H1 (cell line): Measurements from ENCODE around the gene QPCT. TPM values are rescaled to one million over a fixed set of nuclear protein-coding genes. Genes with fewer than 3 reads are reported as not detected.

Source experiments
- CTCF ChIA-PET: fragments of 300-600 bp; sonication (Branson Sonifier 250); formaldehyde crosslinking; loops from one replicate; lab custom pipeline; 2021; ENCODE audit not compliant: partially characterized antibody; lab: Charles Lee
- POLR2A ChIA-PET: fragments of 300-600 bp; sonication (Branson Sonifier 250); formaldehyde crosslinking; loops from one replicate; lab custom pipeline; 2021; ENCODE audit warnings: inconsistent platforms; ENCODE audit not compliant: partially characterized antibody; lab: Charles Lee
- DNase-seq, 2 experiments: peaks; one replicate each; pipeline versions ENCODE4 v3.0.0 to v3.0.0-alpha.2; 2010 to 2022; ENCODE audit warnings: low spot score in 2 of 2, low read depth in 1 of 2, mixed read lengths in 1 of 2
- FAIRE-seq: peaks from 2 replicates; lab custom pipeline; 2011; peaks lifted over from hg19 to GRCh38; lab: Jason Lieb, UNC
- H2AFZ ChIP-seq: 2 replicates; pipeline ENCODE4 v1.8.1; 2012; ENCODE audit warnings: low read length, inconsistent platforms
- H2AK5ac ChIP-seq: 2 replicates; pipeline ENCODE4 v1.6.1; 2013; ENCODE audit warnings: low read depth, low read length
- H2BK120ac ChIP-seq: replicated peaks from 2 replicates; pipeline ENCODE3; 2013; ENCODE audit warnings: low read depth, low read length, inconsistent platforms
- H2BK12ac ChIP-seq: 2 replicates; pipeline ENCODE4 v1.6.1; 2013; ENCODE audit warnings: low read depth, low read length
- H2BK15ac ChIP-seq: 2 replicates; pipeline ENCODE4 v1.6.1; 2013; ENCODE audit warnings: low read length
- H2BK20ac ChIP-seq: 2 replicates; pipeline ENCODE4 v1.6.1; 2013; ENCODE audit warnings: low read length
- H2BK5ac ChIP-seq: 2 replicates; pipeline ENCODE4 v1.6.1; 2013; ENCODE audit warnings: low read depth, low read length
- H3K14ac ChIP-seq: 2 replicates; pipeline ENCODE4 v1.6.1; 2013; ENCODE audit warnings: inconsistent platforms; ENCODE audit not compliant: insufficient read length
- H3K18ac ChIP-seq: 2 replicates; pipeline ENCODE4 v1.6.1; 2013; ENCODE audit warnings: low read length; ENCODE audit errors: extremely low read depth
- H3K23ac ChIP-seq: 2 replicates; pipeline ENCODE4 v1.6.1; 2013; ENCODE audit warnings: inconsistent platforms; ENCODE audit not compliant: insufficient read length
- H3K23me2 ChIP-seq: 2 replicates; pipeline ENCODE4 v1.6.1; 2013; ENCODE audit warnings: low read depth, low read length
- H3K27ac ChIP-seq: 2 replicates; pipeline ENCODE4 v1.6.1; 2011; ENCODE audit warnings: low read depth, low read length, inconsistent platforms
- H3K27me3 ChIP-seq, 4 experiments: replicated peaks in 1 of 4; 1 replicate in 1 of 4; 2 replicates in 3 of 4; pipeline versions ENCODE4 v1.6.1 to v1.8.1; 2011 to 2013; ENCODE audit warnings: low read length in 3 of 4, mild to moderate bottlenecking in 3 of 4, inconsistent platforms in 2 of 4, mixed read lengths in 2 of 4, moderate library complexity in 1 of 4; ENCODE audit not compliant: control insufficient read depth in 3 of 4, insufficient read depth in 3 of 4; ENCODE audit errors: extremely low read depth in 1 of 4
- H3K36me3 ChIP-seq, 4 experiments: 2 replicates each; pipeline versions ENCODE4 v1.6.1 to v1.8.1; 2011 to 2013; ENCODE audit warnings: mild to moderate bottlenecking in 4 of 4, low read length in 3 of 4, moderate library complexity in 2 of 4, control low read depth in 1 of 4, inconsistent platforms in 1 of 4; ENCODE audit not compliant: insufficient read depth in 4 of 4, control insufficient read depth in 2 of 4
- H3K4ac ChIP-seq: replicated peaks from 2 replicates; pipeline ENCODE3; 2013; ENCODE audit warnings: low read length, low read depth, mixed read lengths, inconsistent platforms; ENCODE audit not compliant: insufficient read length
- H3K4me1 ChIP-seq, 4 experiments: replicated peaks in 1 of 4; 1 replicate in 1 of 4; 2 replicates in 3 of 4; pipeline versions ENCODE4 v1.6.1 to v1.8.1; 2011 to 2013; ENCODE audit warnings: low read length in 3 of 4, inconsistent platforms in 2 of 4, mixed read lengths in 1 of 4; ENCODE audit not compliant: insufficient read depth in 4 of 4, control insufficient read depth in 3 of 4
- H3K4me2 ChIP-seq, 2 experiments: 2 replicates each; pipeline versions ENCODE4 v1.6.1 to v1.8.1; 2011 to 2013; ENCODE audit warnings: low read depth in 2 of 2, low read length in 2 of 2, control low read depth in 1 of 2, inconsistent platforms in 1 of 2, mild to moderate bottlenecking in 1 of 2; ENCODE audit not compliant: insufficient read depth in 1 of 2
- H3K4me3 ChIP-seq, 4 experiments: fragments of 200-600, 300-600 bp in 1 of 4; sonication (generic), shearing (Covaris generic), sonication (Bioruptor Twin) in 1 of 4; 2 replicates each; pipeline versions ENCODE4 v1.5.1 to v1.8.1; 2011 to 2016; ENCODE audit warnings: low read length in 4 of 4, low read depth in 3 of 4, control low read depth in 2 of 4, inconsistent platforms in 2 of 4, mild to moderate bottlenecking in 2 of 4, mixed read lengths in 1 of 4, moderate library complexity in 1 of 4; ENCODE audit not compliant: insufficient read depth in 2 of 4; ENCODE audit errors: extremely low read depth in 1 of 4
- H3K56ac ChIP-seq: replicated peaks from 2 replicates; pipeline ENCODE3; 2013; ENCODE audit warnings: low read depth, mild to moderate bottlenecking, mixed read lengths, low read length, inconsistent platforms; ENCODE audit not compliant: insufficient read length
- H3K79me1 ChIP-seq: 2 replicates; pipeline ENCODE4 v1.6.1; 2013; ENCODE audit warnings: low read depth, low read length, control low read depth
- H3K79me2 ChIP-seq, 2 experiments: 2 replicates each; pipeline versions ENCODE4 v1.6.1 to v1.8.1; 2012 to 2013; ENCODE audit warnings: low read length in 2 of 2, mild to moderate bottlenecking in 2 of 2, inconsistent platforms in 1 of 2; ENCODE audit not compliant: insufficient read depth in 2 of 2, control insufficient read depth in 1 of 2
- H3K9ac ChIP-seq, 4 experiments: replicated peaks in 1 of 4; 1 replicate in 1 of 4; 2 replicates in 3 of 4; pipeline versions ENCODE4 v1.6.1 to v1.8.1; 2011 to 2013; ENCODE audit warnings: low read depth in 3 of 4, low read length in 3 of 4, control low read depth in 2 of 4, mild to moderate bottlenecking in 2 of 4, moderate library complexity in 2 of 4, inconsistent platforms in 1 of 4; ENCODE audit errors: extremely low read depth in 1 of 4
- H3K9me3 ChIP-seq, 2 experiments: 2 replicates each; pipeline versions ENCODE4 v1.6.1 to v1.8.1; 2012 to 2013; ENCODE audit warnings: mild to moderate bottlenecking in 2 of 2, moderate library complexity in 2 of 2, control low read depth in 1 of 2, inconsistent platforms in 1 of 2, low read depth in 1 of 2, low read length in 1 of 2, mixed read lengths in 1 of 2; ENCODE audit not compliant: insufficient read depth in 2 of 2
- H4K20me1 ChIP-seq, 2 experiments: replicated peaks in 1 of 2; 2 replicates each; pipeline versions ENCODE3 to v1.8.1; 2011 to 2013; ENCODE audit warnings: inconsistent platforms in 2 of 2, low read length in 2 of 2, mild to moderate bottlenecking in 1 of 2; ENCODE audit not compliant: insufficient read depth in 2 of 2, control insufficient read depth in 1 of 2
- H4K5ac ChIP-seq: 2 replicates; pipeline ENCODE4 v1.6.1; 2013; ENCODE audit warnings: low read length, low read depth, mixed read lengths, inconsistent platforms; ENCODE audit not compliant: insufficient read length
- H4K8ac ChIP-seq: 2 replicates; pipeline ENCODE4 v1.8.0; 2013; ENCODE audit warnings: mild to moderate bottlenecking, moderate library complexity, low read length, inconsistent platforms; ENCODE audit not compliant: insufficient read depth; ENCODE audit errors: extremely low read depth
- H4K91ac ChIP-seq: replicated peaks from 2 replicates; pipeline ENCODE3; 2013; ENCODE audit warnings: low read length, mixed read lengths, inconsistent platforms; ENCODE audit not compliant: insufficient read length
- BRCA1 ChIP-seq: IDR thresholded peaks from 2 replicates; pipeline ENCODE4 v1.6.1; 2012; ENCODE audit warnings: low read depth, low read length, improper control_type of control experiment
- CBX5 ChIP-seq: fragments of 300-800, 300-1000 bp; sonication (generic); IDR thresholded peaks from 2 replicates; pipeline ENCODE4 v1.7.1; 2016; ENCODE audit warnings: antibody characterized with exemption, low read length, low read depth
- CBX8 ChIP-seq: fragments of 300-800, 300-1000 bp; sonication (generic); IDR thresholded peaks from 2 replicates; pipeline ENCODE4 v1.7.1; 2016; ENCODE audit warnings: low read depth, low read length, borderline replicate concordance
- CHD1 ChIP-seq: IDR thresholded peaks from 2 replicates; pipeline ENCODE4 v1.6.1; 2012; ENCODE audit warnings: low read depth, low read length, improper control_type of control experiment
- GTF2F1 ChIP-seq: IDR thresholded peaks from 2 replicates; pipeline ENCODE4 v1.6.1; 2012; ENCODE audit warnings: low read depth, low read length, improper control_type of control experiment, borderline replicate concordance
- MAFK ChIP-seq: IDR thresholded peaks from 2 replicates; pipeline ENCODE4 v1.6.1; 2012; ENCODE audit warnings: low read depth, mild to moderate bottlenecking, improper control_type of control experiment, low read length
- PHF8 ChIP-seq: fragments of 200-600 bp; sonication (generic); conservative IDR thresholded peaks from 2 replicates; pipeline ENCODE4 v1.7.1; 2012; ENCODE audit warnings: low read depth, mild to moderate bottlenecking, inconsistent platforms, low read length, moderate library complexity
- SAP30 ChIP-seq: fragments of 300-600 bp; sonication (generic); IDR thresholded peaks from 2 replicates; pipeline ENCODE4 v1.7.1; 2012; ENCODE audit warnings: low read length, moderate library complexity, mild to moderate bottlenecking, inconsistent platforms; ENCODE audit not compliant: insufficient read depth, insufficient replicate concordance
- SP1 ChIP-seq: IDR thresholded peaks from 2 replicates; pipeline ENCODE4 v1.6.1; 2011; ENCODE audit warnings: low read depth, low read length
- SP2 ChIP-seq: IDR thresholded peaks from 2 replicates; pipeline ENCODE4 v1.6.1; 2012; ENCODE audit warnings: mild to moderate bottlenecking, low read length, inconsistent platforms
- polyA plus RNA-seq, 7 experiments: library from polyadenylated mRNA; depleted of rRNA in 3 of 7; stranded (reverse) in 5 of 7; unstranded in 2 of 7; fragments of >200 nt in 5 of 7; fragments of 200-250 nt in 2 of 7; gene quantifications; 1 replicate in 5 of 7; 2 replicates in 1 of 7; 4 replicates in 1 of 7; pipeline versions ENCODE4 v1.2.1 to v1.2.3, GENCODE V29; 2011 to 2013; ENCODE audit warnings: missing spikeins in 2 of 7, mixed read lengths in 2 of 7
- total RNA-seq: library from RNA; stranded (reverse); fragmentation: NEBNext Ultra II Directional; extraction: Animal tissue kit (Norgen Biotek cat#: 25700); gene quantifications from 2 replicates; pipeline ENCODE4 v1.2.1, GENCODE V29; 2021

QPCT gene
- total and polyA plus RNA-seq, 2 of the 8 experiments (the other 6 are each of a cell fraction or from before 2014, with no cell fraction given), result 4.0 to 4.3 TPM

- Histone ChIP-seq H3K4me1 (peaks cover 0 to 9% (median 0%) of the 10 kb centered on the region in 4 experiments; a peak in 4 of 7 replicates), H3K14ac (no peak overlapping the region), H3K23me2 (no peaks in the 10 kb centered on the region), H2BK120ac (no peak overlapping the region), H2BK20ac (peak overlapping the region; percentile 5; the same call in 1 of the 2 replicates), H3K9ac (no peak overlapping the region), H2BK15ac (peak overlapping the region; percentile 8; the same call in 1 of the 2 replicates), H3K27me3 (no peaks in the 10 kb centered on the region), H3K36me3 (no peaks in the 10 kb centered on the region), H2BK5ac (peak overlapping the region; percentile 29; the same call in 1 of the 2 replicates), H3K79me2 (no peaks in the 10 kb centered on the region), H2BK12ac (no peak overlapping the region), H3K9me3 (no peaks in the 10 kb centered on the region), H3K18ac (no peak overlapping the region), H3K27ac (no peak overlapping the region), H4K5ac (no peak overlapping the region), H4K20me1 (no peaks in the 10 kb centered on the region), H3K4me2 (no peak overlapping the region), H2AFZ (no peak overlapping the region), H4K91ac (no peak overlapping the region), H3K79me1 (no peaks in the 10 kb centered on the region), H3K56ac (no peak overlapping the region), H3K4ac (no peak overlapping the region), H3K4me3 (no peak overlapping the region), H2AK5ac (no peak overlapping the region), H4K8ac (no peak overlapping the region; the same call in 1 of the 2 replicates), H3K23ac (no peak overlapping the region)
- ChIA-PET CTCF (interaction anchor here (0.6 to 2.2 kb wide), 4 partner anchors 12 to 488 kb away, joined by 3 to 13 read pairs (median 4); no protein-coding TSS in a partner anchor), POLR2A (no interaction called here)
- peak in 1 of 2 experiments; percentile 23 for DNase-seq
- FAIRE-seq, result no peak
- TF ChIP-seq MAFK, result no peak
- no peak for TF ChIP-seq BRCA1
- no peak for TF ChIP-seq GTF2F1
- TF ChIP-seq SP2, result no peak
- no peak for TF ChIP-seq SP1
- TF ChIP-seq CHD1, result no peak
- no peak for TF ChIP-seq CBX5
- TF ChIP-seq PHF8, result no peak
- no peak for TF ChIP-seq CBX8
- no peak for TF ChIP-seq SAP30
Measured at GRCh38 chr2:37389395-37389794, 45.0 kb downstream of the QPCT start.
